ENCODE results near the gene GNG14. TPM values are rescaled to one million over a fixed set of nuclear protein-coding genes. Genes with fewer than 3 reads are reported as not detected.
A peak's percentile ranks its signal among the peaks of the same experiment; 100 is the strongest.

GNG14 gene
- total and polyA plus RNA-seq, 2 of the 13 experiments (the other 11 are each of a cell fraction or from before 2014, with no cell fraction given) = not detected

DNA sequence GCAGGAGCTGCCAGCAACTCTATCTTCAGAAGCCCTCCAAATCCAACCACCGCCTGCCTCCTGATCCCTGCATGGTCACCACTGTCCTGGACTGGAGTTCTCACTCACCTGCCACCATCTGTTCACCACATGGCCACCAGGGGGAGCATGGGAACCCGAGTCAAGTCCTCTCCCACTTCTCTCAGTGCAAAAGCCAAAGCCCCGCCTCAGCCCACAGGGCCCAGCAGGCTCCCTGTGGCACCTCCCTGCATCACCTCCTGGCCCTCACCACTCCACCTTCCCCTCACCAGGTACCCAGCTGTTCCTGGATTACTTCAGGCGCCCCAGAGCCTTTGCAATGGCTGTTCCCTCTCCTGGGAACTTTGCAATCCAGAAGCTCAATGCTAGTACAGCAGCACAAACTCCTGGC, 11.4 kb upstream of the GNG14 start (continued):
- TF ChIP-seq, protein P1, sequence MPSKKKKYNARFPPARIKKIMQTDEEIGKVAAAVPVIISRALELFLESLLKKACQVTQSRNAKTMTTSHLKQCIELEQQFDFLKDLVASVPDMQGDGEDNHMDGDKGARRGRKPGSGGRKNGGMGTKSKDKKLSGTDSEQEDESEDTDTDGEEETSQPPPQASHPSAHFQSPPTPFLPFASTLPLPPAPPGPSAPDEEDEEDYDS (CRISPR knock-in tag; IDR thresholded peaks at IDR 0.05) = no peak
- TF ChIP-seq RAD21 (CRISPR knock-in tag; IDR thresholded peaks at IDR 0.05) = peak; percentile 61; the same call in 1 of the 2 replicates
- TF ChIP-seq STAG1 (CRISPR knock-in tag; IDR thresholded peaks at IDR 0.05) = peak; percentile 47
- TF ChIP-seq, protein P2, sequence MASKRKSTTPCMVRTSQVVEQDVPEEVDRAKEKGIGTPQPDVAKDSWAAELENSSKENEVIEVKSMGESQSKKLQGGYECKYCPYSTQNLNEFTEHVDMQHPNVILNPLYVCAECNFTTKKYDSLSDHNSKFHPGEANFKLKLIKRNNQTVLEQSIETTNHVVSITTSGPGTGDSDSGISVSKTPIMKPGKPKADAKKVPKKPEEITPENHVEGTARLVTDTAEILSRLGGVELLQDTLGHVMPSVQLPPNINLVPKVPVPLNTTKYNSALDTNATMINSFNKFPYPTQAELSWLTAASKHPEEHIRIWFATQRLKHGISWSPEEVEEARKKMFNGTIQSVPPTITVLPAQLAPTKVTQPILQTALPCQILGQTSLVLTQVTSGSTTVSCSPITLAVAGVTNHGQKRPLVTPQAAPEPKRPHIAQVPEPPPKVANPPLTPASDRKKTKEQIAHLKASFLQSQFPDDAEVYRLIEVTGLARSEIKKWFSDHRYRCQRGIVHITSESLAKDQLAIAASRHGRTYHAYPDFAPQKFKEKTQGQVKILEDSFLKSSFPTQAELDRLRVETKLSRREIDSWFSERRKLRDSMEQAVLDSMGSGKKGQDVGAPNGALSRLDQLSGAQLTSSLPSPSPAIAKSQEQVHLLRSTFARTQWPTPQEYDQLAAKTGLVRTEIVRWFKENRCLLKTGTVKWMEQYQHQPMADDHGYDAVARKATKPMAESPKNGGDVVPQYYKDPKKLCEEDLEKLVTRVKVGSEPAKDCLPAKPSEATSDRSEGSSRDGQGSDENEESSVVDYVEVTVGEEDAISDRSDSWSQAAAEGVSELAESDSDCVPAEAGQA (IDR thresholded peaks at IDR 0.05; ENCODE audit: low read depth) = no peak
- TF ChIP-seq, protein P2 (CRISPR knock-in tag; IDR thresholded peaks at IDR 0.05; ENCODE audit: borderline replicate concordance) = no peak
- TF ChIP-seq SMAD1 (CRISPR knock-in tag; IDR thresholded peaks at IDR 0.05; ENCODE audit: borderline replicate concordance, low read depth) = 0 out of 2 replicates have a peak, but pooled peaks have one; percentile 48
- peak; percentile 58 for TF ChIP-seq RBM22 (optimal IDR thresholded peaks at IDR 0.05; ENCODE audit: low read length)
- TF ChIP-seq ZNF567 (CRISPR knock-in tag; IDR thresholded peaks at IDR 0.05; ENCODE audit: borderline replicate concordance) = 0 out of 2 replicates have a peak, but pooled peaks have one; percentile 28
- 0 out of 2 replicates have a peak, but pooled peaks have one; percentile 34 for TF ChIP-seq ZNF556 (CRISPR knock-in tag; IDR thresholded peaks at IDR 0.05; ENCODE audit: borderline replicate concordance)
- no peak for TF ChIP-seq KDM3A (CRISPR knock-in tag; IDR thresholded peaks at IDR 0.05; ENCODE audit: low read depth)
- peak; percentile 11; the same call in 1 of the 2 replicates for TF ChIP-seq FOSL2 (CRISPR knock-in tag; IDR thresholded peaks at IDR 0.05)
- TF ChIP-seq, protein P3, sequence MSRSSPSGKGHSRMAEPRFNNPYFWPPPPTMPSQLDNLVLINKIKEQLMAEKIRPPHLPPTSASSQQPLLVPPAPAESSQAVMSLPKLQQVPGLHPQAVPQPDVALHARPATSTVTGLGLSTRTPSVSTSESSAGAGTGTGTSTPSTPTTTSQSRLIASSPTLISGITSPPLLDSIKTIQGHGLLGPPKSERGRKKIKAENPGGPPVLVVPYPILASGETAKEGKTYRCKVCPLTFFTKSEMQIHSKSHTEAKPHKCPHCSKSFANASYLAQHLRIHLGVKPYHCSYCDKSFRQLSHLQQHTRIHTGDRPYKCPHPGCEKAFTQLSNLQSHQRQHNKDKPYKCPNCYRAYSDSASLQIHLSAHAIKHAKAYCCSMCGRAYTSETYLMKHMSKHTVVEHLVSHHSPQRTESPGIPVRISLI (CRISPR knock-in tag; IDR thresholded peaks at IDR 0.05; ENCODE audit: borderline replicate concordance) = no peak
- peak; percentile 51 for TF ChIP-seq KDM2A (CRISPR knock-in tag; IDR thresholded peaks at IDR 0.05; ENCODE audit: borderline replicate concordance, low read depth)
- TF ChIP-seq, protein P4, sequence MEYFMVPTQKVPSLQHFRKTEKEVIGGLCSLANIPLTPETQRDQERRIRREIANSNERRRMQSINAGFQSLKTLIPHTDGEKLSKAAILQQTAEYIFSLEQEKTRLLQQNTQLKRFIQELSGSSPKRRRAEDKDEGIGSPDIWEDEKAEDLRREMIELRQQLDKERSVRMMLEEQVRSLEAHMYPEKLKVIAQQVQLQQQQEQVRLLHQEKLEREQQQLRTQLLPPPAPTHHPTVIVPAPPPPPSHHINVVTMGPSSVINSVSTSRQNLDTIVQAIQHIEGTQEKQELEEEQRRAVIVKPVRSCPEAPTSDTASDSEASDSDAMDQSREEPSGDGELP (IDR thresholded peaks at IDR 0.05; ENCODE audit: borderline replicate concordance, low read depth) = peak; percentile 32; the same call in 1 of the 2 replicates
